ENCODE data around the gene SLC22A4.

DNA sequence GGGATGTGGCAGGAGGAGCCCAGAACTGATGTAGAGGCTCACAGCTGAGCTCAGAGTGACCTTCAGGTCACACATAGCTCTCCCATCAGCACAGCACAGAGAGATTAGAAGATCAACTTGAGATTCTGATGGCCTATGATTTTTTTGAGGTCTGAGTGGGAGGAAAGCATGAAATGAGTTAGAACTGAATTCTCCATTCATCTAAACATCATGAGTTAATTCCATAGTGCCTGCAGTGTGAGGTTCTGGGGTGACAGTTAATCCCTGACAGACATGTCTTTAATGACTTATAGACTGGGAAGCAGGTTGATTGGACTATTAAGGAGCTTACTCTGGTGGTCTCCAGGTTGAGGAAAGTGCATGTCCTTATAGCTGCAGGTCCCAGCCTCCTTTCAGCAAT is 97.7 kb downstream of the SLC22A4 start:
- TF ChIP-seq POLR2AphosphoS5 (IDR thresholded peaks at IDR 0.05; ENCODE audit: low read depth, low read length), result no peak
- no peak for TF ChIP-seq POLR2A (IDR thresholded peaks at IDR 0.05; ENCODE audit: low read depth, low read length)
- TF ChIP-seq TAF1 (IDR thresholded peaks at IDR 0.05; ENCODE audit: borderline replicate concordance, low read depth, low read length), result no peak
